SK-N-SH (cell line): ENCODE data around the gene XPR1. TPM values are rescaled to one million over a fixed set of nuclear protein-coding genes. Genes with fewer than 3 reads are reported as not detected.

Experiments used
- CTCF ChIA-PET: fragments of 300-600, 350-600 bp; formaldehyde crosslinking; extraction: SDS; loops from one replicate; lab custom pipeline; 2021; lab: Yijun Ruan, JAX
- POLR2A ChIA-PET: fragments of 350-600 bp; sonication (Branson Sonifier 250); formaldehyde crosslinking; extraction: SDS; loops from one replicate; lab custom pipeline; 2020; ENCODE audit warnings: antibody characterized with exemption, inconsistent platforms; lab: Yijun Ruan, JAX
- DNase-seq: peaks from one replicate; pipeline ENCODE4 v3.0.0; 2012
- H2AFZ ChIP-seq: fragments of 200-600 bp; sonication (generic); 2 replicates; pipeline ENCODE4 v1.8.1; 2016; ENCODE audit warnings: antibody characterized with exemption, mild to moderate bottlenecking, low read depth
- H3F3A ChIP-seq: fragments of 200-600 bp; sonication (generic); replicated peaks from 2 replicates; pipeline ENCODE3; 2016; ENCODE audit warnings: antibody characterized with exemption, mild to moderate bottlenecking; ENCODE audit not compliant: insufficient read depth
- H3K27ac ChIP-seq, 2 experiments: fragments of 200-500 bp in 1 of 2; fragments of 200-600 bp in 1 of 2; sonication (Bioruptor generic) in 1 of 2; sonication (generic), shearing (Covaris generic) in 1 of 2; 2 replicates each; pipeline versions ENCODE4 v1.5.1 to v1.6.1; 2014 to 2016; ENCODE audit warnings: low read depth in 2 of 2, inconsistent platforms in 1 of 2, low read length in 1 of 2, mild to moderate bottlenecking in 1 of 2, mixed read lengths in 1 of 2
- H3K27me3 ChIP-seq: fragments of 200-600 bp; sonication (generic), shearing (Covaris generic); 2 replicates; pipeline ENCODE4 v1.6.1; 2016; ENCODE audit warnings: mixed run types; ENCODE audit not compliant: insufficient read depth
- H3K36me3 ChIP-seq, 2 experiments: fragments of 200-500 bp in 1 of 2; fragments of 200-600 bp in 1 of 2; sonication (Bioruptor generic) in 1 of 2; sonication (generic) in 1 of 2; replicated peaks in 1 of 2; 2 replicates each; pipeline versions ENCODE3 to v1.5.1; 2014 to 2016; ENCODE audit warnings: low read length in 1 of 2, mild to moderate bottlenecking in 1 of 2; ENCODE audit not compliant: insufficient read depth in 2 of 2, control insufficient read depth in 1 of 2
- H3K4me1 ChIP-seq, 2 experiments: fragments of 200-500 bp in 1 of 2; fragments of 200-600 bp in 1 of 2; sonication (Bioruptor generic) in 1 of 2; sonication (generic), shearing (Covaris generic) in 1 of 2; 2 replicates each; pipeline versions ENCODE4 v1.5.1 to v1.6.1; 2014 to 2016; ENCODE audit warnings: low read depth in 1 of 2, low read length in 1 of 2, mixed run types in 1 of 2; ENCODE audit not compliant: insufficient read depth in 2 of 2, control insufficient read depth in 1 of 2
- H3K4me2 ChIP-seq: fragments of 200-600 bp; sonication (generic), shearing (Covaris generic); 2 replicates; pipeline ENCODE4 v1.6.1; 2017; ENCODE audit warnings: mixed run types
- H3K4me3 ChIP-seq, 2 experiments: fragments of 200-500 bp in 1 of 2; fragments of 200-600 bp in 1 of 2; sonication (Bioruptor generic) in 1 of 2; sonication (generic), shearing (Covaris generic) in 1 of 2; 2 replicates each; pipeline versions ENCODE4 v1.5.1 to v1.8.1; 2014 to 2016; ENCODE audit warnings: low read depth in 2 of 2, inconsistent platforms in 1 of 2, low read length in 1 of 2, mild to moderate bottlenecking in 1 of 2, mixed read lengths in 1 of 2, moderate library complexity in 1 of 2
- H3K79me2 ChIP-seq: fragments of 200-600 bp; sonication (generic); 2 replicates; pipeline ENCODE4 v1.8.1; 2017; ENCODE audit warnings: mild to moderate bottlenecking; ENCODE audit not compliant: insufficient read depth
- H3K9ac ChIP-seq: fragments of 200-600 bp; sonication (generic); 2 replicates; pipeline ENCODE4 v1.6.1; 2017; ENCODE audit warnings: mixed run types
- H3K9me2 ChIP-seq: fragments of 200-600 bp; sonication (generic); 2 replicates; pipeline ENCODE4 v1.6.1; 2017; ENCODE audit warnings: mixed run types
- H3K9me3 ChIP-seq: fragments of 200-600 bp; sonication (generic); 2 replicates; pipeline ENCODE4 v1.6.1; 2017; ENCODE audit warnings: mixed run types, mild to moderate bottlenecking, moderate library complexity
- H4K20me1 ChIP-seq: fragments of 200-600 bp; sonication (generic); 2 replicates; pipeline ENCODE4 v1.6.1; 2017; ENCODE audit warnings: mild to moderate bottlenecking, mixed run types; ENCODE audit not compliant: insufficient read depth
- CHD2 ChIP-seq: fragments of 150-350 bp; IDR thresholded peaks from 2 replicates; pipeline ENCODE4 v1.6.1; 2018; ENCODE audit warnings: low read length; ENCODE audit not compliant: partially characterized antibody
- EP300 ChIP-seq, 2 experiments: IDR thresholded peaks; 2 replicates each; pipeline versions ENCODE4 v1.4.0 to v1.6.1; 2012; ENCODE audit warnings: borderline replicate concordance in 1 of 2, low read depth in 1 of 2, low read length in 1 of 2
- EZH2phosphoT487 ChIP-seq: fragments of 200-600 bp; sonication (generic); IDR thresholded peaks from 2 replicates; pipeline ENCODE4 v1.6.1; 2017; ENCODE audit warnings: low read depth, mixed run types, mild to moderate bottlenecking, antibody characterized with exemption, moderate library complexity, borderline replicate concordance
- FOXJ3 ChIP-seq: sonication (generic); formaldehyde crosslinking; IDR thresholded peaks from 2 replicates; pipeline ENCODE4 v1.5.1; 2020; ENCODE audit warnings: mild to moderate bottlenecking, missing genetic modification reagents
- FOXM1 ChIP-seq: IDR thresholded peaks from 2 replicates; pipeline ENCODE4 v1.4.0; 2012; ENCODE audit warnings: low read depth, mild to moderate bottlenecking
- JUND ChIP-seq: IDR thresholded peaks from 2 replicates; pipeline ENCODE4 v1.4.0; 2012
- MEF2A ChIP-seq: IDR thresholded peaks from 2 replicates; pipeline ENCODE4 v1.4.0; 2012; ENCODE audit warnings: low read depth, borderline replicate concordance
- MXI1 ChIP-seq: IDR thresholded peaks from 2 replicates; pipeline ENCODE4 v1.6.1; 2012; ENCODE audit warnings: mild to moderate bottlenecking, low read depth, low read length, improper control_type of control experiment
- NRF1 ChIP-seq: IDR thresholded peaks from 2 replicates; pipeline ENCODE4 v1.6.1; 2012; ENCODE audit warnings: low read depth, mild to moderate bottlenecking, low read length
- RFX5 ChIP-seq: IDR thresholded peaks from 2 replicates; pipeline ENCODE4 v1.6.1; 2012; ENCODE audit warnings: mild to moderate bottlenecking, improper control_type of control experiment, low read length
- RXRA ChIP-seq: IDR thresholded peaks from 2 replicates; pipeline ENCODE4 v1.4.0; 2012; ENCODE audit warnings: low read depth, mild to moderate bottlenecking, borderline replicate concordance
- SMC3 ChIP-seq: IDR thresholded peaks from 2 replicates; pipeline ENCODE4 v1.6.1; 2012; ENCODE audit warnings: low read depth, low read length, improper control_type of control experiment
- TCF12 ChIP-seq: IDR thresholded peaks from 2 replicates; pipeline ENCODE4 v1.4.0; 2012
- WGBS: methylation state at CpG from one replicate; pipeline ENCODE4 v1.1.6; 2017; ENCODE audit warnings: low lambda C conversion rate; 5-methylcytosine and 5-hydroxymethylcytosine counted together
- polyA plus RNA-seq, 3 experiments: library from polyadenylated mRNA; depleted of rRNA; stranded (reverse); fragments of >200 nt; gene quantifications; 2 replicates each; pipeline ENCODE4 v1.2.3, GENCODE V29; 2012
- TF ChIP-seq, protein P1 (sequence below): IDR thresholded peaks from 2 replicates; pipeline ENCODE4; 2012
- TF ChIP-seq, protein P2 (sequence below): fragments of 150-350 bp; IDR thresholded peaks from 2 replicates; pipeline ENCODE4 v1.6.1; 2017; ENCODE audit warnings: antibody characterized with exemption, low read length, low read depth, borderline replicate concordance
- TF ChIP-seq, protein P3 (sequence below): IDR thresholded peaks from 2 replicates; pipeline ENCODE4 v1.4.0; 2012; ENCODE audit warnings: low read depth, borderline replicate concordance
- TF ChIP-seq, protein P4 (sequence below): fragments of 200-600 bp; sonication (generic); IDR thresholded peaks from 2 replicates; pipeline ENCODE4 v1.6.1; 2017; ENCODE audit warnings: antibody characterized with exemption, mild to moderate bottlenecking, moderate library complexity
- TF ChIP-seq, protein P5 (sequence below): fragments of 150-350 bp; IDR thresholded peaks from 2 replicates; pipeline ENCODE4 v1.6.1; 2016; ENCODE audit warnings: mild to moderate bottlenecking, low read depth, low read length
- TF ChIP-seq, protein P6 (sequence below): IDR thresholded peaks from 2 replicates; pipeline ENCODE4 v1.4.0; 2012; ENCODE audit warnings: low read depth
- TF ChIP-seq, protein P7 (sequence below): IDR thresholded peaks from 2 replicates; pipeline ENCODE4 v1.4.0; 2012; ENCODE audit warnings: low read depth, borderline replicate concordance

Gene XPR1
- polyA plus RNA-seq, 1 of the 3 experiments (the other 2 are of a cell fraction): 7.9 TPM

DNA sequence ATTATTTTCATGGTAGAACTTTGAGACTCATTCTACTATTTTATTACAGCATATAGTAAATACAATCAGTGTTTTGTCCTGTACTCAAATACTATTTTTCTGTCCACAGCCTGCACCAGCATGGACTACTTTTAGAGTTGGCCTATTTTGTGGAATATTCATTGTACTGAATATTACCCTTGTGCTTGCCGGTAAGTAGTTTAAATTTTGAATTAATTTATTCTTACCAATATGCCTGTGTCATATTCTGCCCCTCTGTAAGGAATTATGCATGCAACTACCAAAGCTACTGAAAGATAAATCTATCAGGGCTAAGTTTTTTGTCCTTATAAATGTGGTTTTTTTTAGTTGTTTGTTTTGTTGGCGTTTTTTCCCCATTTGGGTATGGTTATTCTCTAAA is 179.5 kb downstream of the XPR1 start:
- 98% methylated on average over 2 of the region's 2 CpGs for WGBS
- POLR2A ChIA-PET: no interaction called here

More for the DNA sequence above, 179.5 kb downstream of the XPR1 start:
- Histone ChIP-seq H3K9me2 (no peaks in the 10 kb centered on the region), H2AFZ (no peak overlapping the region), H3K4me2 (no peak overlapping the region), H3K9me3 (no peaks in the 10 kb centered on the region), H3K36me3 (peaks cover 19 to 31% of the 10 kb centered on the region in 2 experiments), H3K27ac (no peak overlapping the region), H3F3A (peaks cover 3% of the 10 kb centered on the region), H3K4me3 (no peak overlapping the region), H3K9ac (no peak overlapping the region), H4K20me1 (no peaks in the 10 kb centered on the region), H3K79me2 (no peaks in the 10 kb centered on the region; the same call in 1 of the 2 replicates), H3K27me3 (no peaks in the 10 kb centered on the region), H3K4me1 (no peaks in the 10 kb centered on the region)
- no peak for DNase-seq
- CTCF ChIA-PET: interaction anchor here (0.7 to 1.2 kb wide), 2 partner anchors 13 to 15 kb away, joined by 3 to 4 read pairs; no protein-coding TSS in a partner anchor
- TF ChIP-seq NRF1 (no peak), RFX5 (no peak), TCF12 (no peak), MEF2A (no peak), SMC3 (no peak), EZH2phosphoT487 (no peak), MXI1 (no peak), EP300 (IDR thresholded peaks at IDR 0.05; ENCODE audit: borderline replicate concordance in 1 of 2, low read depth in 1 of 2, low read length in 1 of 2) (no peak), FOXM1 (no peak), RXRA (no peak), JUND (no peak), CHD2 (no peak), FOXJ3 (CRISPR knock-in tag) (no peak)
- TF ChIP-seq, protein P1, sequence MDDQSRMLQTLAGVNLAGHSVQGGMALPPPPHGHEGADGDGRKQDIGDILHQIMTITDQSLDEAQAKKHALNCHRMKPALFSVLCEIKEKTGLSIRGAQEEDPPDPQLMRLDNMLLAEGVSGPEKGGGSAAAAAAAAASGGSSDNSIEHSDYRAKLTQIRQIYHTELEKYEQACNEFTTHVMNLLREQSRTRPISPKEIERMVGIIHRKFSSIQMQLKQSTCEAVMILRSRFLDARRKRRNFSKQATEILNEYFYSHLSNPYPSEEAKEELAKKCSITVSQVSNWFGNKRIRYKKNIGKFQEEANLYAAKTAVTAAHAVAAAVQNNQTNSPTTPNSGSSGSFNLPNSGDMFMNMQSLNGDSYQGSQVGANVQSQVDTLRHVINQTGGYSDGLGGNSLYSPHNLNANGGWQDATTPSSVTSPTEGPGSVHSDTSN: no peak
- TF ChIP-seq, protein P2, sequence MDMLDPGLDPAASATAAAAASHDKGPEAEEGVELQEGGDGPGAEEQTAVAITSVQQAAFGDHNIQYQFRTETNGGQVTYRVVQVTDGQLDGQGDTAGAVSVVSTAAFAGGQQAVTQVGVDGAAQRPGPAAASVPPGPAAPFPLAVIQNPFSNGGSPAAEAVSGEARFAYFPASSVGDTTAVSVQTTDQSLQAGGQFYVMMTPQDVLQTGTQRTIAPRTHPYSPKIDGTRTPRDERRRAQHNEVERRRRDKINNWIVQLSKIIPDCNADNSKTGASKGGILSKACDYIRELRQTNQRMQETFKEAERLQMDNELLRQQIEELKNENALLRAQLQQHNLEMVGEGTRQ: no peak
- TF ChIP-seq, protein P3, sequence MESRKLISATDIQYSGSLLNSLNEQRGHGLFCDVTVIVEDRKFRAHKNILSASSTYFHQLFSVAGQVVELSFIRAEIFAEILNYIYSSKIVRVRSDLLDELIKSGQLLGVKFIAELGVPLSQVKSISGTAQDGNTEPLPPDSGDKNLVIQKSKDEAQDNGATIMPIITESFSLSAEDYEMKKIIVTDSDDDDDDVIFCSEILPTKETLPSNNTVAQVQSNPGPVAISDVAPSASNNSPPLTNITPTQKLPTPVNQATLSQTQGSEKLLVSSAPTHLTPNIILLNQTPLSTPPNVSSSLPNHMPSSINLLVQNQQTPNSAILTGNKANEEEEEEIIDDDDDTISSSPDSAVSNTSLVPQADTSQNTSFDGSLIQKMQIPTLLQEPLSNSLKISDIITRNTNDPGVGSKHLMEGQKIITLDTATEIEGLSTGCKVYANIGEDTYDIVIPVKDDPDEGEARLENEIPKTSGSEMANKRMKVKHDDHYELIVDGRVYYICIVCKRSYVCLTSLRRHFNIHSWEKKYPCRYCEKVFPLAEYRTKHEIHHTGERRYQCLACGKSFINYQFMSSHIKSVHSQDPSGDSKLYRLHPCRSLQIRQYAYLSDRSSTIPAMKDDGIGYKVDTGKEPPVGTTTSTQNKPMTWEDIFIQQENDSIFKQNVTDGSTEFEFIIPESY: no peak
- TF ChIP-seq, protein P4, sequence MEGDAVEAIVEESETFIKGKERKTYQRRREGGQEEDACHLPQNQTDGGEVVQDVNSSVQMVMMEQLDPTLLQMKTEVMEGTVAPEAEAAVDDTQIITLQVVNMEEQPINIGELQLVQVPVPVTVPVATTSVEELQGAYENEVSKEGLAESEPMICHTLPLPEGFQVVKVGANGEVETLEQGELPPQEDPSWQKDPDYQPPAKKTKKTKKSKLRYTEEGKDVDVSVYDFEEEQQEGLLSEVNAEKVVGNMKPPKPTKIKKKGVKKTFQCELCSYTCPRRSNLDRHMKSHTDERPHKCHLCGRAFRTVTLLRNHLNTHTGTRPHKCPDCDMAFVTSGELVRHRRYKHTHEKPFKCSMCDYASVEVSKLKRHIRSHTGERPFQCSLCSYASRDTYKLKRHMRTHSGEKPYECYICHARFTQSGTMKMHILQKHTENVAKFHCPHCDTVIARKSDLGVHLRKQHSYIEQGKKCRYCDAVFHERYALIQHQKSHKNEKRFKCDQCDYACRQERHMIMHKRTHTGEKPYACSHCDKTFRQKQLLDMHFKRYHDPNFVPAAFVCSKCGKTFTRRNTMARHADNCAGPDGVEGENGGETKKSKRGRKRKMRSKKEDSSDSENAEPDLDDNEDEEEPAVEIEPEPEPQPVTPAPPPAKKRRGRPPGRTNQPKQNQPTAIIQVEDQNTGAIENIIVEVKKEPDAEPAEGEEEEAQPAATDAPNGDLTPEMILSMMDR: no peak
- TF ChIP-seq, protein P5, sequence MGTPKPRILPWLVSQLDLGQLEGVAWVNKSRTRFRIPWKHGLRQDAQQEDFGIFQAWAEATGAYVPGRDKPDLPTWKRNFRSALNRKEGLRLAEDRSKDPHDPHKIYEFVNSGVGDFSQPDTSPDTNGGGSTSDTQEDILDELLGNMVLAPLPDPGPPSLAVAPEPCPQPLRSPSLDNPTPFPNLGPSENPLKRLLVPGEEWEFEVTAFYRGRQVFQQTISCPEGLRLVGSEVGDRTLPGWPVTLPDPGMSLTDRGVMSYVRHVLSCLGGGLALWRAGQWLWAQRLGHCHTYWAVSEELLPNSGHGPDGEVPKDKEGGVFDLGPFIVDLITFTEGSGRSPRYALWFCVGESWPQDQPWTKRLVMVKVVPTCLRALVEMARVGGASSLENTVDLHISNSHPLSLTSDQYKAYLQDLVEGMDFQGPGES: no peak
- TF ChIP-seq, protein P6, sequence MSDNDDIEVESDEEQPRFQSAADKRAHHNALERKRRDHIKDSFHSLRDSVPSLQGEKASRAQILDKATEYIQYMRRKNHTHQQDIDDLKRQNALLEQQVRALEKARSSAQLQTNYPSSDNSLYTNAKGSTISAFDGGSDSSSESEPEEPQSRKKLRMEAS: no peak
- TF ChIP-seq, protein P7, sequence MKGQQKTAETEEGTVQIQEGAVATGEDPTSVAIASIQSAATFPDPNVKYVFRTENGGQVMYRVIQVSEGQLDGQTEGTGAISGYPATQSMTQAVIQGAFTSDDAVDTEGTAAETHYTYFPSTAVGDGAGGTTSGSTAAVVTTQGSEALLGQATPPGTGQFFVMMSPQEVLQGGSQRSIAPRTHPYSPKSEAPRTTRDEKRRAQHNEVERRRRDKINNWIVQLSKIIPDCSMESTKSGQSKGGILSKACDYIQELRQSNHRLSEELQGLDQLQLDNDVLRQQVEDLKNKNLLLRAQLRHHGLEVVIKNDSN: no peak
